ENCODE results near the gene PIGK.

PIGK gene

DNA sequence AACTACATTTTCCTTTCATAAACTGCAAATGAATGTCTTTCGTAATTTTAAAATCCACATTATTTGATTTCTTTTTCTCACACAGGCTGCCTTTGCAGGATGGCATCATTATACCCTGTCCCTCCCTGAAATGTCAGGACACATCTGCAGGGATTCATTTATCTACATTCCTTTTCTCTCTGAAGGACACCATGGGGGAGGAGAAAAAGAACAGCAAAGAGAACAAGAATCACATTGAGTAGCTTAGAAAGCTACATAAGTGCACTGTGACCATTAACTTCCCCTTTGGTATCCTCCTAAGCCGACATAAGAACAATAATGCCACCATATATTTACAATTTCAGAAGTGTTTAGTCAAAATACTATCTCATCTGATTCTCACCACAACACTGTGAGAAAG lies 129.5 kb downstream of the PIGK start:
- no peak for DNase-seq

DNA sequence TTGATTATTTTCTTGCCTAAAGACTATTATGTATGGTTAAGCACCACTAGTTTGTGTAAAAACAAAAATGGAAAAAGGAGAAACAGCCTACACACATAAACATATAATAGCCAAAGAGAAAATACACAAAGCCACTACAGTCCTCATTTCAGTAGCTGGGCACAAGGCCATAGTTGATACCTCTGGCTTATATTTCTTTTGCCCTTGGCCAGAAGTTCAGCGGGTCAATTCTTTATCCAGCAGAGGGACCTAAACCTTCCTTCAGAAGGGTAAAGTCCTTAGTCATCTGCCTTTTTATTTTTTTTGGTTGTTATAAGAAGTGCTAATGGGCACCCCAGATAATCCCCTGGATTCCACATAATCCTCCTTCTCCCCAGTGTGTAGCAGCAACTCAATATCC lies 134.1 kb downstream of the PIGK start:
- no peak for DNase-seq

DNA sequence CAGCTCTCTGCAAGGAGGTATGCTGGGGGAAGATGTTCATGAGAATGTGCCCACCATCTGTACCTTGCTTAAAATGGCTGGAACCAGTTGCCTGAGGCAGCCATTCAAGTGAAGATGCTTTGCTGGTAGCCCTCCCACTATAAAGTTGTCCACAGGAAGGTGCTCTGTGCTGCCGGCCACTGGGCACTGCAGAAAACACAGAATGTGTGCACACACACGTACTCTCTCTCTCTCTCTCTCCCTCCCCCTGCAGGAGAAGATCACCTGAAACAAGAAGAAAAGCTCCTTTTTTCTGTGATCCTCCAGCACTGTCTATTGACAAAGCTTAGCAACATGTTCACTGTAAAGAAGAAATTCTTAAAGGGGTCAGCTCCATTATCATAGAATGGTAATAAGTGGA lies 134.8 kb downstream of the PIGK start:
- DNase-seq: no peak

DNA sequence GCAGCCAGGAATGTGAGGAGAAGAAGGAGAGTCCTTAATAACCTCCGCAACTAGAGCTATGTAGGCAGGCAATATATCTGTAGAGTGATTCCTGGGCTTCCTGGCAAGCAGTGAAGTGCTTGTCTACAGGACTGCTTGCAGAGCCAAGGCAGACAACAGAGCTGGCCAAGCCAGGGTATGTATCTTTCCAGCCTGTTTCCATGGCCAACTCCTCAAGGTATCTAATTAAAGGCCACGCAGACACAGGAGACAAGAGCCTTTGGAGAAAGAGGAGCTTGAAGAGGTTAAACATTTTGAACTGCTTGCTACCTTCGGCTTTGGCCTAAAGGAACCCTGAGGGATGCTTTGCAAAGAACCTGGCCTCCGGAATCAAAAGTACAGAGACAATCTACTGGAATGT lies 137.4 kb downstream of the PIGK start:
- no peak for DNase-seq

DNA sequence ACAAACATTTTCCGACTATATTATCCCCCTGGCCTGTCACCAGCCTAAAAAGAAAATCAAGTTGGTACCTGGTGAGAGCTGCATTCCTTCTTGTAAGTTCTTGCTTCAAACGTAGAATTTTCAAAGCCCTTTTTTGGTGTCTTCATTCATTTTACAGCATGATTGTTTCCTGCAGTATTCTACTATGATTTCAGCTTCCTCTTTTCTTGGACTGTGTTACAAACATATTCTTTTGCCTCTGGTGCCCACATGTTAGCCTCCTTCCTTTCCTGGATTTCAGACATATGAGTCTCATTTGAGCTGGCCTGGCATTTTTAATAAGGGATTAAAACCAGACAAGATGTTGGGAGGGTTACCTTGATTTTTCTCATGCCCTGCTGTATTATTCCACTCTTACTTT lies 142.5 kb downstream of the PIGK start:
- DNase-seq: no peak

DNA sequence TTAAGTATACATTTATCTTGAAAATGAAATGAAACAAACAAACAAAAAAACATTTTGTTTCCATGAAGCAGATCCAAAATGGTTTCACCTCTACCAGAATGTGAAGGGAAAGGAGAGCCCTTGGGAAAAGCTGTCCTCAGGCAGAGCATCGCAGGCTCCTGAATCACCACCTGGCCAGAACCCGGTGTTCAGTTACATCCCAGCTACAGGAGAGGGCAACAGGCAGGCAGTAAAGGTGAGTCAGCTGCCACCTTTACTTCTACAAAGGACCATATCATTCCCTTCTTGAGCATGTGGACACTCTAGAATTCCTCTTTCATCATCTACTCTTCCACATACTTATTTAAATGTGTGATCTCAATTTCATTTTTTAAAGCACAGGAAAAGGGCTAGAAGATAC lies 151.2 kb downstream of the PIGK start:
- DNase-seq: no peak

DNA sequence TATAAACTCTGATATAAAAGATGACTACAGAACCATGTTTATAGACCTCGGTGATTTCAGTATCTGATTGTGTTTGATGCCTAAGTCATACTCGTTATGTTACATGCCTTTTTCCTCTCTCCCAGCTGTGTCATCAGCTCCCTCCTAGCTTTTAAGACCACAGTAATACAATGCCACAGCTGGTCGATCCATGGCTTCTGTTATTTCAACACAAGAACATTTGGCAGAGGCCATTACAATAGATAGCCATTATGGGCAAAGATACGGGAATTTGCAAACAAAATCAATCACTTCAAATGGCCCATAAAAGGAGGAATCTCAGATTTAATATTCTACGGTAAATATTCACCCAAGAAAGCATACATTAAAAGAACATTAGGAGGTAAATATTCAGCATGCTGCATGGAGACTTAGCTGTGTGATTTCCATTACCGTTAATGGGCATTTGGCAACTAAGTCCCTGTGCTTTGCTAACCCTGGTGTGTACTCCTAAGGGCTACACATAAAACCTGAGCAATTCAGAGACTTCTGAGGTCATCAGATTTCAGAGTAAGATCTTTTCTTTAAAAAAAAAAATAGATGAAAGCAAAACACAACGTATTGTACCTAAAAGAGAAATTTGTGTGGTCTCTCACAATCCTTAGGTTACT lies 153.4 kb downstream of the PIGK start:
- DNase-seq: no peak

DNA sequence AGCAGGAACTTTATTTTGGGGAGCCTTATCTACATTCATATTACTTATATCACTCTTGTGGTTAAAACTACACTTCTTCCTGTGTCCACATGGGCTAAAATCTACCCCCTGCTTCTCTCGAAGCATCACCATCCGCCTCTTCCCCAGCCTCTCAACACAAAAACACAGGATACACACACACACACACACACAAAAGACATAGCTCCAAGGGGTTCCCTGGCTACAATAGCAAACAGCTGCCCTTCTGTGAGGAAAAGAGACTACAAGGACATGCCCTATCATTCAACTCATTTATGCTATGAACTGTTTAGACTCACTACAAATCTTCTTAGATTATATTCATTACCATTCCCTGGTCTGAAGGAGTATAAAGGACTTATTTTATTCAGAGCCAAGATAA lies 155.0 kb downstream of the PIGK start:
- DNase-seq: no peak

DNA sequence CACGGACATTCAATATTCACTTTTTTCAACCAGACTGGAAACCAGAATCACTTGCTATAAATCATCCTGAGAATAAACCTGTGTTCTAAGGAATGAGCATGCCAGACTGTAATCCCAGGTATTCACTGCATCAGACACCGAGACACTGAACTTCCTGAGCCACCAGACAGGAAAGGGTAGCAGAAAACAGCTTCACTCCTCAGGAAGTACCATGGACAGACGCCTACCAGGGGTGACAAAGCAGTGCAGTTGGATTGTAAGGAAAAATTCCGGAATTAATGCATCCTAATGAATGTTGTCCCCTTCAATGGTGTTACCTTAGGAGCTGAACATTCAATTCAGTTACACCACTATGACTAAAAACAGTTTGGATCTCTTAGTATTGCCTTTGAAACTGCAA lies 156.1 kb downstream of the PIGK start:
- no peak for DNase-seq

DNA sequence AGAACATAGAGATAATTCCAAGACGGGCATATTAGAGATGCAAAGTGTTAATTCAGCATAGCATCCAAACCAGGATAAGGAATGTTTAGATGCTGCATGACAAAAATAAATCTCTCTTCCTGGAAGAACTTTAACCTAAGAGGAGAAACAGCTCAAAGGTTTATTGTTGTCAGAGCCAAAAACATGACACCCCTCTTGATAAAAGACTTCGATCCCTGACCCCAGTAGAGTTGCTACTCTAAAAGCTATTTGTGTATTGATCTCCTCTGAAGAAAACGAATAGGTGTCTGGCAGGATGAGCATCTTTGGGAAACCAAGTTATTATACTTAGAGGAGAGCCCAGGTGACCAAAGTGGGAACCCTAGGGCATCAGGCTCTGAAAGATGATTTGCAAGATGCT lies 158.1 kb downstream of the PIGK start:
- no peak for DNase-seq

DNA sequence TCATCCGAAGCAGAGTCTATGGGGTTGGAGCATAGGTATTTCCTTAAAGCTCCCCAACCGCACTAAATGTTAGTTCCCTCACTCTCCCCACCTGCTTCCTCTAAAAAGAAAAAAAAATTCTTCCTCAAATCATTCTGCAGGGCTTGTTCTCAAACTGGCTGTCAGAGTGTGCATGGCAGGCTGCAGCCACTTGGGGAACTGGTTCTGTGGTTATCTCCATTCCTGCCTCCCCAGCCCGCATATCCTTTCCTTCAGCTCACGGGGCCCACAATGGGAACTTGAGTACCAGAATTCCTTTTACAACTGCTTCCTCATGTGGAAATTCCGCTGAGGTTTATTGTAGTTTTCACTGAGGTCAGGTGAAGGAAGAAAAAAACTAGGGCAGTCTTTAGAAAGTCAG lies 159.2 kb downstream of the PIGK start:
- no peak for DNase-seq

DNA sequence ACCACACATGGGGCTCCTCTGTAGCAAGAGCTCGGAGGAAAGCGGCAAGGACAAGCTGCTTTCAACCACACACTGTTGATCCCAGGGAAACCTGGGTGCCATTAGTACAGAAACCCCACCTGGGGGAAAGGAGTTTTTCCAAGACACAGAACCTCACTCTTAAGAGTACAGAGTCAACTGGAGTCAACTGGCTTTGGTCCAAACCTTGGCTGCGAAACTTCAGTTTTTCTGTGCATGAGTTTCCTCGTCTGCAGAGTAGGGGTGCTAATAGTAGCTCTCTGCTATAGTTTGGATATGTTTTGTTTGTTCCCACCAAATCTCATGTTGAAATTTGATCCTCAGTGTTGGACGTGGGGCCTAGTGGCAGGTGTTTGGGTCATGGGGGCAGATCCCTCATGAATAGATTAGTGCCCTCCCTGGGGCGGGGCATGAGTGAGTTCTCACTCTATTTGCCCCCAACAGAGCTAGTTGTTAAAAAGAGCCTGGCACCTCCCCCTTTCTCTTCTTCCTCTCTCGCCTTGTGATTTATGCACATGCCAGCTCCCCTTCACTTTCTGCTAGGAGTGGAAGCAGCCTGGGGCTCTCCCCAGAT lies 161.1 kb downstream of the PIGK start:
- DNase-seq: no peak

DNA sequence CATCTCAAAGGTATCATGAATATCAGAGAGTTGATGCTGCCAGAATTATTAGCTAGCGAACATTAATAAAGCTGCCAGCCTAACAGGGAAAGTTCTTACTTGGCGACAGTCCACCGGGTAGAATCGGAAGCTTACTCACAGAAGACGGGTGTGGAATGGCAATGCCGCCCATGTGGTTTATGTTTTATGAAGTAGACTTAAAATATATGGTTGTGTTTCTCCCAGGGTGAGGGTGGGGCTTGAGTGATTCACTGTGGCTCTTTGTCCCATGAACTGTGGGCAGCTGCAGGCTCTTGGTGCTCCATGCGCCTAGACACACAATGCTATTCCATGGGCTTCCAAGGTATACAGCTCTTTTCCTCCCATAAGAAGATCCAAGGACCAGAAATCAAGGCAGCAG lies 162.7 kb downstream of the PIGK start:
- no peak for DNase-seq

DNA sequence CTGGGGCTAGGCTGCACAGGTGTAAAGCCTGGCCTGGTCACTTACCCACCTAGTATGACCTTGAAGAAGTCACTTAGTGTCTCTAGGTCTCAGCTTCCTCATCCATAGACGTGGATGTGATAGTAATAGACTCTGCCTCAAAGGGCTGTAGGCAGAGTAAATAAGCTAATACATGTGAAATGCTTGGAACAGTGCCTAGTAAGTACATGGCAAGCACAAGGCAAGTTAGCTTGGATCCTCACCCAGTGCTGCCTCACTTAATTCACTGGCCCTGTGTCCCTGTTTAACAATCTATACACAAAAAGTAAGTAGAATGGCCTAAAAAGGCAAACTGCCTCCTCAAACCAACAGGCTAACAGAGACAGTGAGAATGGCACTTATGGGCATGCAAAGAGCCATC lies 167.8 kb downstream of the PIGK start:
- no peak for DNase-seq

DNA sequence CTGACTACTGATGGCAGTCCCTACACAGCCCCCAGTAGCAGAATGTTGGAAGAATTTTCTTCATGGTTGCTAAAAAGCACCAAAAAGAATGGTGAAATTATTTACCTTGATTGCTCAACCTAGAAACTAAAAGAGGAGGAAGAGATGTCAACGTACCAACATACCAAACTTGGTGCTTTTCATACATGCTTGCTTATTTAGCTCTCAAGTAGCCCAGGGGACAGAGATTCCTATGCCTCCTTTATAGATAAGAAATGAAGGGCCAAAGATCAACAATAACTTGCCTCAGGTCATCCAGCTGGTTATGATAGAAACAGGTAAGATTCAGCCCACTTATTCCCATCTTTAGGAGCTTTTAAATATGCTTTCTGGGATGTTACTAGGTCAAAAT lies 170.6 kb downstream of the PIGK start:
- DNase-seq: no peak

DNA sequence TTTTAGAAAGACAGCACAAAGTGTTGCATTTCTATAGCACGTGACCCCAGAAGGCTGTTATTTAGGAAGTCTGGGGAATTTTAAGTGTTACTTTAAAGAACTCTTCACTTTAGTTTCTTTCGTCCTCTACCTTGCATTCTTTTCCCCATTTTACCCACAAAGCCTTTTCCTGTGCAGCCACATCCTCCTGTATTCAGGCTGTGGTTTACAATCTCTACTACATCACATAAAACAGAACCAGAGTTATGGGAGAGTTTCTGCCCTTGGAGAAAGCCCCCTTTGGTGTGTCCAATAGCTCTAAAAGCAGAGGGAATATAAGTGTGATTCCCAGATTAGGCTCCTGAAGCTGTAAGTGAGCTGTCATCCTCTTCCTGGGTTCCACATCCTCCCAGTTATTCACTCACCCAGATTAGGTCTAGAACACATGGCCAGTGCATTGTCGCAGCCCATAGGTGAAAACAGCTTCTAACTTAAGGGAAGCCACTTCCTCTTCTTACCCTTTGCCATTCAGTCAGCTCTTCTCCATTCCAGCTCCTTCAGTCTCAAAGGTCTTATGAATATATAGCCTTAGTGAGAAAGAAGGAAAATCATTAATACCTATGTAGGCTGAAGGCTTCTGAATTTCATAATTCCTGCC lies 171.1 kb downstream of the PIGK start:
- DNase-seq: no peak

DNA sequence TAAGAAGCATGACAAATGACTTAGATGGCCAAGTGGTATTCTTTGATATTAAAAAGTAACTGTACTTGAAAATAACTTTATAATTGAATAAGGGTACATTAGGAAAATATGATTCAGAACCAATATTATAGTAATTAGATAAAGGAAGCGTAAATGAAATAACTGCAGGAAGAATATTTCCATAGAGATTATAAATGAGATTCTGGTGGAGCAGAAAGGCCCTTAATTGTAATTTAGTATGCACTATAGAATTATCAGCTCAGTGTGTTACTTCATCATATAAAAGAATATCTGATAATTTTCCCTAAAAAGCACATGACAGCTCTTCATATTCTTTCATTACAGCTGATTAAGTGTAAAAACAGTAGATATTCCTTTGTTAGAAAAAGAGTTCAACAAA lies 171.7 kb downstream of the PIGK start:
- no peak for DNase-seq

DNA sequence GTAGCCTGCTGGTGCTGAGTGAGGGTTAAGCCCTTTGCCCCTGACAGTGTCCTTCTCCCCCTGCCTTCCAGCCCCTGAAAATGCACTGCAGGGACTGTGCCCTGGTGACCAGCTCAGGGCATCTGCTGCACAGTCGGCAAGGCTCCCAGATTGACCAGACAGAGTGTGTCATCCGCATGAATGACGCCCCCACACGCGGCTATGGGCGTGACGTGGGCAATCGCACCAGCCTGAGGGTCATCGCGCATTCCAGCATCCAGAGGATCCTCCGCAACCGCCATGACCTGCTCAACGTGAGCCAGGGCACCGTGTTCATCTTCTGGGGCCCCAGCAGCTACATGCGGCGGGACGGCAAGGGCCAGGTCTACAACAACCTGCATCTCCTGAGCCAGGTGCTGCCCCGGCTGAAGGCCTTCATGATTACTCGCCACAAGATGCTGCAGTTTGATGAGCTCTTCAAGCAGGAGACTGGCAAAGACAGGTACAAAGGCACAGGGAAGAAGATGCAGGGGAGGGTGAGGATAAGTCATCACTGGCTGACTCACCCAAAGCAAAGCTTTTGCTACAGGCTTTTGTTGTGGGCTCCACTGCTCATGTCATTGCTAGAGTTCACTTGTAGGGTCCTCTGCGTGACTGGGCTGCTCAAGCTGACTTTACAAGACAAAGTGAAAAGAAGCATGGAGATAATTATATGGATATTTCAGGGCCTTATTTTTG lies 174.9 kb downstream of the PIGK start:
- no peak for DNase-seq

DNA sequence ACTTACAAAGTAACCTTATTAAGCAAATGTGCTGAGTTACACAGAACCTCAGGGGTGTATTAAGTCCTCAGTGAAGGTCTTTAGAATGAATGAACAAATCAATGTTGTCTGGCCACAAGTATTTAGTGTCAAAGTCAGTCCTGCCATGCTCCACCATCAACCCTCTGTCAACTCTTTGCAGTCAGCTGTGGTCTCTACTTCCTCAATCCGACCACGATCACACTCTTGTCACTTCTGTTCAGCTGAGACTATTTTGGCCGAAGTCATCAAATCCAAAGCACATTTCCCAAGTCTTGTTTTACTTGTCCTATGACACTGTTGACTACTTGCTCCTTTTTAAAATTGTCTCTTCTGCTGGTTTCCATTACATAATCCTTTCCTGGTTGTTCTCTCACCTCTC lies 178.4 kb downstream of the PIGK start:
- DNase-seq: peak; percentile 29

DNA sequence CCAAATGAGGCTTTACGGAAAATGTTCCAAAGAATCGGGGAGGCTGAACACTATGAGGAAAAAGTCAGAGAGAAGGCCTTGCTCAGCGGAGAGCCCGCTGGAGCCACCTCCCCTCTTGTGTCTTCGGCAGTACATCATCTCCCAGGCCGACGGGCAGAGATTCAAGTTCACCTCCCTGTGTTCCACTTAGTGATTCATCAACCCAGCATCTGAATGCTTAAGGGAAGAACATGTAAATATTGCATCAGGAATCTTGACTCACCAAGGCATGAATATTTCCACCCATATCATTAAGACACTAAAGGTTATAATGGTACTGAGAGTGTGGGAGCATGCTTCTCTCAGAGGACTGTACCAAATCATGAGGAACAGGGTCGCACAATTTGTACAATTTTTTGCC lies 179.5 kb downstream of the PIGK start:
- DNase-seq: no peak

DNA sequence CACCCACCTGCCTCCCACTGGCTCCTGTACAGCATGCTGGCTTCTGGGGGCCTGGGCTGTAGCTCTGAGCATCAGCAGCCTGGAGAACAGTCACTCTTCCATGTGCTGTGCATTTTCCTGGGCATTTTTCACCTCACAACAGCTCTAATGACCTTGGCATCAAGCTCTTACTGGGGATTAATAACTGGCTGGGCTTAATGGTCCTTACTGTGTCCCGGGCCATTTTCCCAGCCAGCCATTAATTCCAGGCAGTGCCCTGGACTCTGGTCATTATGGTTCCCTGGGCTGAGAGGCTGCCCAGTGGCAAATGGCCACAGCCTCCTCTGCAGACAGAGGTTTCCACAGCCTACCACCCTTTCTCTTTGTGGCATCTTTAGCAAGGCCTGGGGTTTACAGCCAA lies 180.1 kb downstream of the PIGK start:
- DNase-seq: no peak

Data from RPMI8226 (cell line).